Stomach (tissue), 9 donors: Measurements from ENCODE around the gene PIM3. TPM values are rescaled to one million over a fixed set of nuclear protein-coding genes. Genes with fewer than 3 reads are reported as not detected.

Source experiments
- DNase-seq, 2 donors: peaks; one replicate each; pipeline versions ENCODE4 v3.0.0 to v3.0.0-alpha.2; 2013 to 2019
- H3K27ac ChIP-seq, 5 donors: fragments of 200-600 bp in 4 of 5; sonication (generic) in 4 of 5; one replicate each; pipeline ENCODE4 v1.5.1; 2013 to 2019; ENCODE audit warnings: mild to moderate bottlenecking in 1 of 5, moderate library complexity in 1 of 5
- H3K27me3 ChIP-seq, 3 donors: fragments of 200-600 bp; sonication (generic); one replicate each; pipeline ENCODE4 v1.5.1; 2017 to 2019; ENCODE audit warnings: mixed run types in 1 of 3
- H3K36me3 ChIP-seq, 4 donors: fragments of 200-600 bp; sonication (generic); 1 replicate in 3 of 4; 2 replicates in 1 of 4; pipeline ENCODE4 v1.5.1; 2016 to 2019
- H3K4me1 ChIP-seq, 4 donors: fragments of 200-600 bp; sonication (generic); one replicate each; pipeline ENCODE4 v1.5.1; 2016 to 2019
- H3K4me3 ChIP-seq, 4 donors: fragments of 200-600 bp; sonication (generic) in 3 of 4; one replicate each; pipeline ENCODE4 v1.5.1; 2016 to 2019; ENCODE audit warnings: mild to moderate bottlenecking in 1 of 4
- H3K9me3 ChIP-seq, 4 donors: fragments of 200-600 bp; sonication (generic); one replicate each; pipeline ENCODE4 v1.5.1; 2016 to 2019
- CTCF ChIP-seq, 7 experiments: fragments of 450-650 bp in 4 of 7; fragments of 200-600 bp in 3 of 7; sonication (generic) in 3 of 7; IDR thresholded peaks; one replicate each; pipeline ENCODE4 v1.5.1; 2016 to 2019; ENCODE audit warnings: antibody characterized with exemption in 7 of 7, control low read depth in 2 of 7, mild to moderate bottlenecking in 1 of 7
- EP300 ChIP-seq: sonication (generic); formaldehyde crosslinking; IDR thresholded peaks from one replicate; pipeline ENCODE4 v1.6.1; 2017; ENCODE audit warnings: antibody characterized with exemption
- POLR2A ChIP-seq, 4 donors: fragments of 450-650 bp; IDR thresholded peaks; one replicate each; pipeline ENCODE4 v1.6.1; 2016; ENCODE audit warnings: antibody characterized with exemption in 4 of 4, control low read depth in 2 of 4, mild to moderate bottlenecking in 1 of 4, moderate library complexity in 1 of 4
- POLR2AphosphoS5 ChIP-seq, 3 donors: sonication (generic); formaldehyde crosslinking; IDR thresholded peaks; one replicate each; pipeline ENCODE4 v1.6.1; 2016; ENCODE audit warnings: antibody characterized with exemption in 3 of 3
- WGBS, 5 donors: extraction: QIAGEN DNeasy Blood & Tissue Kit in 3 of 5; methylation state at CpG; one replicate each; pipeline versions ENCODE4 v1.1.5 to v1.1.7; 2013 to 2018; 5-methylcytosine and 5-hydroxymethylcytosine counted together
- intact Hi-C: fragments of 100-400 bp; cut with DNase I; formaldehyde crosslinking; loops from one replicate; pipeline ENCODE4 v1.15.1; 2023; ENCODE audit warnings: low total_unique reads
- polyA plus RNA-seq, 3 donors: library from polyadenylated mRNA; stranded (reverse); fragments of 200-250 nt; gene quantifications; one replicate each; pipeline ENCODE4 v1.2.3, GENCODE V29; 2013
- total RNA-seq, 5 donors: library from RNA; depleted of rRNA; stranded (reverse); fragments of >200 nt; gene quantifications; one replicate each; pipeline versions ENCODE4 v1.1.0 to v1.2.3, GENCODE V29; 2014 to 2016
- donor health status: healthy with polysubstance abuse.
- donor health status: Bipolar disorder and iron deficiency.
- donor health status: healthy.

Gene PIM3
- total and polyA plus RNA-seq, 8 donors: 51.9 to 802 (median 84.6) TPM

GRCh38 chr22:49994361-49995040, 33.9 kb downstream of the PIM3 start:
- Histone ChIP-seq H3K9me3 (peaks cover 4 to 26% (median 23%) of the 10 kb centered on the region in 4 donors), H3K4me1 (peaks cover 8 to 40% (median 27%) of the 10 kb centered on the region in 4 donors), H3K27me3 (peaks cover 0 to 24% (median 4%) of the 10 kb centered on the region in 3 donors), H3K36me3 (no peaks in the 10 kb centered on the region), H3K27ac (no peak overlapping the region), H3K4me3 (no peak overlapping the region)
- intact Hi-C loops: no loop called here
- DNase-seq: peak in 1 of 2 donors; percentile 24
- 90 to 98% (median 94%) methylated on average over 15 to 21 of the region's 21 CpGs for WGBS, 5 donors
- TF ChIP-seq POLR2AphosphoS5 (IDR thresholded peaks at IDR 0.05): no peak

- no peak for DNase-seq
- WGBS, 5 donors: 71 to 92% (median 76%) methylated on average over 1 to 3 of the region's 3 CpGs
- H3K4me1 ChIP-seq: peaks cover 8 to 44% (median 31%) of the 10 kb centered on the region in 4 donors
- no peak overlapping the region for H3K4me3 ChIP-seq
- no peaks in the 10 kb centered on the region for H3K36me3 ChIP-seq
- intact Hi-C loops: no loop called here
- H3K27ac ChIP-seq: no peak overlapping the region
- TF ChIP-seq CTCF (IDR thresholded peaks at IDR 0.05): no peak
- no peak for TF ChIP-seq EP300
- no peak for TF ChIP-seq POLR2A (IDR thresholded peaks at IDR 0.05)
- no peak for TF ChIP-seq POLR2AphosphoS5 (IDR thresholded peaks at IDR 0.05)
- peaks cover 0 to 29% (median 9%) of the 10 kb centered on the region in 3 donors for H3K27me3 ChIP-seq
- peaks cover 4 to 23% (median 21%) of the 10 kb centered on the region in 4 donors for H3K9me3 ChIP-seq
These were observed 34.4 kb downstream of the PIM3 start for GRCh38 chr22:49995041-49995360.

GRCh38 chr22:49995361-49996118, 35.0 kb downstream of the PIM3 start:
- no peak overlapping the region for H3K27ac ChIP-seq
- no peak overlapping the region for H3K4me3 ChIP-seq
- peaks cover 4 to 18% (median 16%) of the 10 kb centered on the region in 4 donors for H3K9me3 ChIP-seq
- TF ChIP-seq POLR2A (IDR thresholded peaks at IDR 0.05): no peak
- no peak for TF ChIP-seq POLR2AphosphoS5 (IDR thresholded peaks at IDR 0.05)
- no peak for TF ChIP-seq EP300
- TF ChIP-seq CTCF (IDR thresholded peaks at IDR 0.05): no peak
- WGBS, 5 donors: 76 to 86% (median 80%) methylated on average over 3 to 10 of the region's 10 CpGs
- H3K36me3 ChIP-seq: no peaks in the 10 kb centered on the region
- H3K4me1 ChIP-seq: peaks cover 8 to 50% (median 34%) of the 10 kb centered on the region in 4 donors
- DNase-seq: peak in 1 of 2 donors; percentile 20
- intact Hi-C loops: no loop called here
- H3K27me3 ChIP-seq: peaks cover 0 to 34% (median 13%) of the 10 kb centered on the region in 3 donors

- intact Hi-C loops: no loop called here
- peaks cover 0 to 12% (median 10%) of the 10 kb centered on the region in 4 donors for H3K9me3 ChIP-seq
- H3K36me3 ChIP-seq: no peaks in the 10 kb centered on the region
- no peak overlapping the region for H3K4me3 ChIP-seq
- 35 to 85% (median 57%) methylated on average over 1 to 4 of the region's 4 CpGs for WGBS, 5 donors
- DNase-seq: peak; percentile 54 to 65
- H3K27me3 ChIP-seq: peaks cover 0 to 40% (median 13%) of the 10 kb centered on the region in 3 donors
- TF ChIP-seq POLR2AphosphoS5 (IDR thresholded peaks at IDR 0.05) (peak in 1 of 3 donors; percentile 9), CTCF (IDR thresholded peaks at IDR 0.05) (no peak)
- H3K4me1 ChIP-seq: peaks cover 8 to 56% (median 34%) of the 10 kb centered on the region in 4 donors
- H3K27ac ChIP-seq: peak overlapping the region in 2 of 5 donors; percentile 54 to 72
These were observed 35.5 kb downstream of the PIM3 start for GRCh38 chr22:49996119-49996517.
